ENCODE data around the gene SHPK.
A peak's percentile ranks its signal among the peaks of the same experiment; 100 is the strongest.

The SHPK gene

DNA sequence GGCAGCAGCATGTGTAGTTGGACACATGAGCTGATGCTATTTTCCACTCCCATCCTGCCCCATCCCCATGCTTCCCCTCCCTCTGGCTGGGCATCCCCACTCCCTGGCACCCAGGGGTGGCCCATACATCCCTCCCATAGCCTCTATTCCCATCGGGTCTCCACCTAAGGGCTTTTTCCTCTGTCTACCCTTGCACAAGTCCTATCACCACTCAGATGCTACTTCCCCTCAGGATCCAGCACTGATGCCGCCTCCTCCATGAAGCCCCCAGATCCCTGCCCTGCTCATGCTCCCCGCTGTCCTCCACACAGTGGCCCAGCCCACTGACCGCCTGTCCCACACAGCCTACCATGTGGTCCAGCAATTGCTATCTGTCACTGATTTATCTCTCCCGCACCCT is 42.7 kb downstream of the SHPK start:
- CTCF ChIA-PET: no interaction called here
- TF ChIP-seq KLF1 (tag by site-specific recombination; IDR thresholded peaks at IDR 0.05) (no peak), PRDM10 (tag by site-specific recombination; IDR thresholded peaks at IDR 0.05) (peak; percentile 94)
- POLR2A ChIA-PET: interaction anchor here (0.6 to 0.7 kb wide), 5 partner anchors 17 to 1253 kb away, joined by 3 to 8 read pairs (median 4); partner anchors contain the start of gene CTNS
- Histone ChIP-seq H3K36me3 (ENCODE audit: control insufficient read depth in 2 of 2, insufficient read depth in 1 of 2, low read length in 2 of 2) (peaks cover 4 to 48% of the 10 kb centered on the region in 2 experiments; a peak in 2 of 3 replicates), H3K4me1 (ENCODE audit: control insufficient read depth, insufficient read depth, low read length) (no peaks in the 10 kb centered on the region), H3K27ac (ENCODE audit: extremely low read depth, low read depth, low read length) (no peak overlapping the region), H3K9me3 (ENCODE audit: control insufficient read depth, insufficient read depth, low read depth, low read length) (no peaks in the 10 kb centered on the region), H3K4me3 (ENCODE audit: low read depth, low read length) (no peak overlapping the region)

- H3K27ac ChIP-seq (ENCODE audit: extremely low read depth, low read depth, low read length): no peak overlapping the region
- TF ChIP-seq ZNF132 (tag by site-specific recombination; IDR thresholded peaks at IDR 0.05; ENCODE audit: borderline replicate concordance): no peak
- no peak for TF ChIP-seq ZNF571 (tag by site-specific recombination; IDR thresholded peaks at IDR 0.05)
- TF ChIP-seq ZEB2 (tag by site-specific recombination; IDR thresholded peaks at IDR 0.05): no peak
- no peak for TF ChIP-seq ZFHX2 (tag by site-specific recombination; conservative IDR thresholded peaks at IDR 0.05)
- no peak for TF ChIP-seq INSM2 (tag by site-specific recombination; IDR thresholded peaks at IDR 0.05)
- no peak for TF ChIP-seq KLF17 (tag by site-specific recombination; IDR thresholded peaks at IDR 0.05)
- TF ChIP-seq ZNF214 (tag by site-specific recombination; IDR thresholded peaks at IDR 0.05; ENCODE audit: borderline replicate concordance): no peak
- no peak for TF ChIP-seq RBAK (tag by site-specific recombination; IDR thresholded peaks at IDR 0.05)
- TF ChIP-seq ZNF670 (tag by site-specific recombination; IDR thresholded peaks at IDR 0.05; ENCODE audit: low read depth): no peak
- no peak for TF ChIP-seq ZNF791 (tag by site-specific recombination; IDR thresholded peaks at IDR 0.05)
- no peak for TF ChIP-seq YY1 (tag by site-specific recombination; IDR thresholded peaks at IDR 0.05)
- no peak for TF ChIP-seq ZNF26 (tag by site-specific recombination; IDR thresholded peaks at IDR 0.05)
- no peak for TF ChIP-seq MZF1 (tag by site-specific recombination; IDR thresholded peaks at IDR 0.05; ENCODE audit: borderline replicate concordance)
- no peak for TF ChIP-seq BCL6B (tag by site-specific recombination; IDR thresholded peaks at IDR 0.05)
- TF ChIP-seq ZNF423 (tag by site-specific recombination; IDR thresholded peaks at IDR 0.05): no peak
- no peak for TF ChIP-seq ZNF777 (tag by site-specific recombination; IDR thresholded peaks at IDR 0.05; ENCODE audit: borderline replicate concordance)
- CTCF ChIA-PET: no interaction called here
- POLR2A ChIA-PET: interaction anchor here (0.6 kb wide), 1 partner anchor 47 kb away, joined by 3 read pairs; no protein-coding TSS in a partner anchor
- no peaks in the 10 kb centered on the region for H3K4me1 ChIP-seq (ENCODE audit: control insufficient read depth, insufficient read depth, low read length)
- no peaks in the 10 kb centered on the region for H3K9me3 ChIP-seq (ENCODE audit: control insufficient read depth, insufficient read depth, low read depth, low read length)
- peaks cover 9 to 55% of the 10 kb centered on the region in 2 experiments; a peak in 2 of 3 replicates for H3K36me3 ChIP-seq (ENCODE audit: control insufficient read depth in 2 of 2, insufficient read depth in 1 of 2, low read length in 2 of 2)
- H3K4me3 ChIP-seq (ENCODE audit: low read depth, low read length): no peak overlapping the region
Measured at GRCh38 chr17:3592216-3592860, 43.7 kb downstream of the SHPK start.

Measured in HEK293 (cell line).